SK-N-SH (cell line): ENCODE data around the gene RABGAP1L. TPM values are rescaled to one million over a fixed set of nuclear protein-coding genes. Genes with fewer than 3 reads are reported as not detected.

Source experiments
- CTCF ChIA-PET: fragments of 300-600, 350-600 bp; formaldehyde crosslinking; extraction: SDS; loops from one replicate; lab custom pipeline; 2021; lab: Yijun Ruan, JAX
- POLR2A ChIA-PET: fragments of 350-600 bp; sonication (Branson Sonifier 250); formaldehyde crosslinking; extraction: SDS; loops from one replicate; lab custom pipeline; 2020; ENCODE audit warnings: antibody characterized with exemption, inconsistent platforms; lab: Yijun Ruan, JAX
- DNase-seq: peaks from one replicate; pipeline ENCODE4 v3.0.0; 2012
- H2AFZ ChIP-seq: fragments of 200-600 bp; sonication (generic); 2 replicates; pipeline ENCODE4 v1.8.1; 2016; ENCODE audit warnings: antibody characterized with exemption, mild to moderate bottlenecking, low read depth
- H3F3A ChIP-seq: fragments of 200-600 bp; sonication (generic); replicated peaks from 2 replicates; pipeline ENCODE3; 2016; ENCODE audit warnings: antibody characterized with exemption, mild to moderate bottlenecking; ENCODE audit not compliant: insufficient read depth
- H3K27ac ChIP-seq, 2 experiments: fragments of 200-500 bp in 1 of 2; fragments of 200-600 bp in 1 of 2; sonication (Bioruptor generic) in 1 of 2; sonication (generic), shearing (Covaris generic) in 1 of 2; 2 replicates each; pipeline versions ENCODE4 v1.5.1 to v1.6.1; 2014 to 2016; ENCODE audit warnings: low read depth in 2 of 2, inconsistent platforms in 1 of 2, low read length in 1 of 2, mild to moderate bottlenecking in 1 of 2, mixed read lengths in 1 of 2
- H3K27me3 ChIP-seq: fragments of 200-600 bp; sonication (generic), shearing (Covaris generic); 2 replicates; pipeline ENCODE4 v1.6.1; 2016; ENCODE audit warnings: mixed run types; ENCODE audit not compliant: insufficient read depth
- H3K36me3 ChIP-seq, 2 experiments: fragments of 200-500 bp in 1 of 2; fragments of 200-600 bp in 1 of 2; sonication (Bioruptor generic) in 1 of 2; sonication (generic) in 1 of 2; replicated peaks in 1 of 2; 2 replicates each; pipeline versions ENCODE3 to v1.5.1; 2014 to 2016; ENCODE audit warnings: low read length in 1 of 2, mild to moderate bottlenecking in 1 of 2; ENCODE audit not compliant: insufficient read depth in 2 of 2, control insufficient read depth in 1 of 2
- H3K4me1 ChIP-seq, 2 experiments: fragments of 200-500 bp in 1 of 2; fragments of 200-600 bp in 1 of 2; sonication (Bioruptor generic) in 1 of 2; sonication (generic), shearing (Covaris generic) in 1 of 2; 2 replicates each; pipeline versions ENCODE4 v1.5.1 to v1.6.1; 2014 to 2016; ENCODE audit warnings: low read depth in 1 of 2, low read length in 1 of 2, mixed run types in 1 of 2; ENCODE audit not compliant: insufficient read depth in 2 of 2, control insufficient read depth in 1 of 2
- H3K4me2 ChIP-seq: fragments of 200-600 bp; sonication (generic), shearing (Covaris generic); 2 replicates; pipeline ENCODE4 v1.6.1; 2017; ENCODE audit warnings: mixed run types
- H3K4me3 ChIP-seq, 2 experiments: fragments of 200-500 bp in 1 of 2; fragments of 200-600 bp in 1 of 2; sonication (Bioruptor generic) in 1 of 2; sonication (generic), shearing (Covaris generic) in 1 of 2; 2 replicates each; pipeline versions ENCODE4 v1.5.1 to v1.8.1; 2014 to 2016; ENCODE audit warnings: low read depth in 2 of 2, inconsistent platforms in 1 of 2, low read length in 1 of 2, mild to moderate bottlenecking in 1 of 2, mixed read lengths in 1 of 2, moderate library complexity in 1 of 2
- H3K79me2 ChIP-seq: fragments of 200-600 bp; sonication (generic); 2 replicates; pipeline ENCODE4 v1.8.1; 2017; ENCODE audit warnings: mild to moderate bottlenecking; ENCODE audit not compliant: insufficient read depth
- H3K9ac ChIP-seq: fragments of 200-600 bp; sonication (generic); 2 replicates; pipeline ENCODE4 v1.6.1; 2017; ENCODE audit warnings: mixed run types
- H3K9me2 ChIP-seq: fragments of 200-600 bp; sonication (generic); 2 replicates; pipeline ENCODE4 v1.6.1; 2017; ENCODE audit warnings: mixed run types
- H3K9me3 ChIP-seq: fragments of 200-600 bp; sonication (generic); 2 replicates; pipeline ENCODE4 v1.6.1; 2017; ENCODE audit warnings: mixed run types, mild to moderate bottlenecking, moderate library complexity
- H4K20me1 ChIP-seq: fragments of 200-600 bp; sonication (generic); 2 replicates; pipeline ENCODE4 v1.6.1; 2017; ENCODE audit warnings: mild to moderate bottlenecking, mixed run types; ENCODE audit not compliant: insufficient read depth
- CHD2 ChIP-seq: fragments of 150-350 bp; IDR thresholded peaks from 2 replicates; pipeline ENCODE4 v1.6.1; 2018; ENCODE audit warnings: low read length; ENCODE audit not compliant: partially characterized antibody
- CTCF ChIP-seq: fragments of 200-600 bp; sonication (generic); IDR thresholded peaks from 2 replicates; pipeline ENCODE4 v1.6.1; 2017; ENCODE audit warnings: antibody characterized with exemption, mild to moderate bottlenecking, moderate library complexity
- FOXJ3 ChIP-seq: sonication (generic); formaldehyde crosslinking; IDR thresholded peaks from 2 replicates; pipeline ENCODE4 v1.5.1; 2020; ENCODE audit warnings: mild to moderate bottlenecking, missing genetic modification reagents
- FOXM1 ChIP-seq: IDR thresholded peaks from 2 replicates; pipeline ENCODE4 v1.4.0; 2012; ENCODE audit warnings: low read depth, mild to moderate bottlenecking
- GATA2 ChIP-seq: sonication (generic); formaldehyde crosslinking; IDR thresholded peaks from 2 replicates; pipeline ENCODE4 v1.5.0; 2020; ENCODE audit warnings: mild to moderate bottlenecking, missing genetic modification reagents
- MEF2A ChIP-seq: IDR thresholded peaks from 2 replicates; pipeline ENCODE4 v1.4.0; 2012; ENCODE audit warnings: low read depth, borderline replicate concordance
- NRF1 ChIP-seq: IDR thresholded peaks from 2 replicates; pipeline ENCODE4 v1.6.1; 2012; ENCODE audit warnings: low read depth, mild to moderate bottlenecking, low read length
- PBX3 ChIP-seq: IDR thresholded peaks from 2 replicates; pipeline ENCODE4; 2012
- RAD21 ChIP-seq: IDR thresholded peaks from 2 replicates; pipeline ENCODE4 v1.6.1; 2012; ENCODE audit warnings: mild to moderate bottlenecking, low read length
- REST ChIP-seq: IDR thresholded peaks from 2 replicates; pipeline ENCODE4 v1.6.1; 2012; ENCODE audit warnings: mild to moderate bottlenecking, low read depth, low read length, moderate library complexity
- RFX5 ChIP-seq: IDR thresholded peaks from 2 replicates; pipeline ENCODE4 v1.6.1; 2012; ENCODE audit warnings: mild to moderate bottlenecking, improper control_type of control experiment, low read length
- TAF1 ChIP-seq: IDR thresholded peaks from 2 replicates; pipeline ENCODE4 v1.6.1; 2012; ENCODE audit warnings: low read depth, mild to moderate bottlenecking, low read length, moderate library complexity, borderline replicate concordance
- YY1 ChIP-seq: IDR thresholded peaks from 2 replicates; pipeline ENCODE4 v1.4.0; 2012; ENCODE audit warnings: low read depth, mild to moderate bottlenecking
- WGBS: methylation state at CpG from one replicate; pipeline ENCODE4 v1.1.6; 2017; ENCODE audit warnings: low lambda C conversion rate; 5-methylcytosine and 5-hydroxymethylcytosine counted together
- polyA plus RNA-seq, 3 experiments: library from polyadenylated mRNA; depleted of rRNA; stranded (reverse); fragments of >200 nt; gene quantifications; 2 replicates each; pipeline ENCODE4 v1.2.3, GENCODE V29; 2012
- TF ChIP-seq, protein P1 (sequence below): fragments of 150-350 bp; IDR thresholded peaks from 2 replicates; pipeline ENCODE4 v1.6.1; 2017; ENCODE audit warnings: antibody characterized with exemption, low read length, low read depth, borderline replicate concordance

RABGAP1L gene
- polyA plus RNA-seq, 1 of the 3 experiments (the other 2 are of a cell fraction): 7.2 TPM

GRCh38 chr1:174932587-174932986, 773.3 kb downstream of the RABGAP1L start:
- Histone ChIP-seq H3K4me3 (no peak overlapping the region), H3K27ac (no peak overlapping the region), H3K4me2 (no peak overlapping the region), H3K36me3 (no peaks in the 10 kb centered on the region), H3K27me3 (no peaks in the 10 kb centered on the region), H3K4me1 (no peaks in the 10 kb centered on the region; a peak in 1 of 4 replicates), H3K9me2 (peaks cover 2% of the 10 kb centered on the region; the same call in 1 of the 2 replicates), H3K9ac (no peak overlapping the region), H4K20me1 (no peaks in the 10 kb centered on the region), H2AFZ (no peak overlapping the region), H3K9me3 (no peaks in the 10 kb centered on the region), H3K79me2 (no peaks in the 10 kb centered on the region), H3F3A (no peaks in the 10 kb centered on the region)
- ChIA-PET CTCF (no interaction called here), POLR2A (no interaction called here)
- no peak for DNase-seq
- 91% methylated on average over 2 of the region's 2 CpGs for WGBS
- peak; percentile 25; the same call in 1 of the 2 replicates for TF ChIP-seq CTCF
- TF ChIP-seq PBX3: no peak

- POLR2A ChIA-PET: no interaction called here
These were observed 776.8 kb downstream of the RABGAP1L start for GRCh38 chr1:174935961-174936727.

More at GRCh38 chr1:174935961-174936727, 776.8 kb downstream of the RABGAP1L start:
- H3K9ac ChIP-seq: no peak overlapping the region
- H3K36me3 ChIP-seq: no peaks in the 10 kb centered on the region
- peaks cover 2% of the 10 kb centered on the region; the same call in 1 of the 2 replicates for H3K9me2 ChIP-seq
- H3K4me3 ChIP-seq: no peak overlapping the region
- H3K79me2 ChIP-seq: no peaks in the 10 kb centered on the region
- DNase-seq: no peak
- H3K27me3 ChIP-seq: no peaks in the 10 kb centered on the region
- no peak overlapping the region for H3K4me2 ChIP-seq
- CTCF ChIA-PET: no interaction called here
- no peaks in the 10 kb centered on the region for H3F3A ChIP-seq
- TF ChIP-seq REST (no peak), NRF1 (no peak), GATA2 (no peak), CHD2 (no peak), RAD21 (no peak), RFX5 (no peak), FOXM1 (no peak), TAF1 (no peak), YY1 (no peak), MEF2A (no peak), FOXJ3 (CRISPR knock-in tag) (no peak)
- TF ChIP-seq, protein P1, sequence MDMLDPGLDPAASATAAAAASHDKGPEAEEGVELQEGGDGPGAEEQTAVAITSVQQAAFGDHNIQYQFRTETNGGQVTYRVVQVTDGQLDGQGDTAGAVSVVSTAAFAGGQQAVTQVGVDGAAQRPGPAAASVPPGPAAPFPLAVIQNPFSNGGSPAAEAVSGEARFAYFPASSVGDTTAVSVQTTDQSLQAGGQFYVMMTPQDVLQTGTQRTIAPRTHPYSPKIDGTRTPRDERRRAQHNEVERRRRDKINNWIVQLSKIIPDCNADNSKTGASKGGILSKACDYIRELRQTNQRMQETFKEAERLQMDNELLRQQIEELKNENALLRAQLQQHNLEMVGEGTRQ: no peak
- TF ChIP-seq, all 33 proteins: peak for 0
- H3K27ac ChIP-seq: no peak overlapping the region
- 88% methylated on average over 3 of the region's 3 CpGs for WGBS
- peaks cover 0 to 4% of the 10 kb centered on the region in 2 experiments; a peak in 2 of 4 replicates for H3K4me1 ChIP-seq
- no peak overlapping the region for H2AFZ ChIP-seq
- H3K9me3 ChIP-seq: no peaks in the 10 kb centered on the region
- no peaks in the 10 kb centered on the region for H4K20me1 ChIP-seq
